Activated CD4-positive, CD25-positive, alpha-beta regulatory T cell treated with anti-CD3 and anti-CD28 coated beads, Interleukin-2, amount 50 U/mL, for 24 hours (primary cell): ENCODE results near the gene ARHGAP24.

Experiments used
- ATAC-seq, 2 donors: fragments of 150-1000 bp; cut with Tn5 transposase; one replicate each; pipeline ENCODE4 v1.10.0; 2021; ENCODE audit warnings: mild to moderate bottlenecking in 1 of 2, moderate library complexity in 1 of 2

ARHGAP24 gene

DNA sequence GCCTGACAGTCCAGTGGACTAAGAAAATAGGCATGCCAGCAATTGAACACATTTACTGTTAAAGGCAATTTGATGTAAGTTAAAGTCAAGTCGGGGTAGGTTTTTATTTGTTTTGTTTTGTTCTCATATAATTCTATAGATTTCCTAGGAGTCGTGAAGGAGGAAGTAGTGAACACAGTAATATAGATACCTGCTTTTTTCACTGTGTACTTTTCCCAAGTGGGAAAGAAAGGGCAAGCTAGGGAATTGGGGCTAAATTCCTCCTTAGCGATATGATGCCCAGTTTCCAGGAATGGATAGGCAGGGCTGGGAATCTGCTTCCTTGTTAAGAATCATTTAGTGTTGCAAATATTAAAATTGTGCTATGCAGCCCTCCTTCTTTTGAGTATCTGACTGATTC lies 271.0 kb downstream of the ARHGAP24 start:
- ATAC-seq: no peak

DNA sequence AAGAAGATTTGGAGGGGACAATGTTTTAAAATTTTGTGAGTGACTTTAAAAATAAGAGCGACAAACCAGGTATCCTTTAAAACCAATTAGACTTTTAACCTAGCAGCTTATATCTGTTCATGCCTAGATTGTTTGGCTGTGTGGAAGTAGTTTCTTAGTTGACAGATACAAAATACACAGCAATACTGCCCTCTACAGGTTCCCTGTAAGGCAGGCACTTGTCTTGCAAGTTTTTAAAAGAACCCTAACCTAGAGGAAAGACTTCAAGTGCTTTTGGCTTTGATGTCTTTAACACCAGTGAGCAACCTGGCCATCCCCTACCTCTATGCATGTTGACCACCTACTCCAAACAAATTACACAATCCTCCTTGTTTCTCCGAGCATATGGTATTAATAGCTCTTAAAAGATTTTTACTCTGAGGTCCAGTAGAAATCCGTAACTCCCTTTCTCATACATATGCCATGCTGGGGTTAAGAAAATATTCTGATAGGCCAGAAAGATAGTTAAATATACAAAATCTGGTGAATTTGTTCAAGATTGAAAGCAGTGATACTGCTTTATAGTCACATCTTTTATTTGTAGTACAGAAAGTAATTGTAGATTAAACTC lies 273.0 kb downstream of the ARHGAP24 start:
- ATAC-seq: no peak

DNA sequence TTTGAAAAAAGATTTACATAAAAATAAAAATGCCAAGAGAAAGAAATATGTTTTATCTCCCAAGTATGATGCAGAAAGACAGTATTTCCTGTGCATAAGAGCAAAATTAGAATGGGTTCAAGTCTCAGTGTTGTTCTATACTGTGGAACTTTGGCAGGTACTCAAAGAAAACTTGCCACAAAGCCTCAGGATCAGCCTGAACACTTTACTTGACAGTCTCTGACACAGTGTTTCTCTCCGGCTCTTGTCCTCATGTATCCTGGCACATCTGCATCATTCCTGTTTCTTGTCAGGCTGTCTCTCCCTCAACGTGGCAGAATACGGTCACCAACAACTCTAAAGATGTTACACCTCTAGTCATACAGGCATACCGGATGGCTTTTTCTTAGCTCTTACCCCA lies 273.7 kb downstream of the ARHGAP24 start:
- no peak for ATAC-seq

DNA sequence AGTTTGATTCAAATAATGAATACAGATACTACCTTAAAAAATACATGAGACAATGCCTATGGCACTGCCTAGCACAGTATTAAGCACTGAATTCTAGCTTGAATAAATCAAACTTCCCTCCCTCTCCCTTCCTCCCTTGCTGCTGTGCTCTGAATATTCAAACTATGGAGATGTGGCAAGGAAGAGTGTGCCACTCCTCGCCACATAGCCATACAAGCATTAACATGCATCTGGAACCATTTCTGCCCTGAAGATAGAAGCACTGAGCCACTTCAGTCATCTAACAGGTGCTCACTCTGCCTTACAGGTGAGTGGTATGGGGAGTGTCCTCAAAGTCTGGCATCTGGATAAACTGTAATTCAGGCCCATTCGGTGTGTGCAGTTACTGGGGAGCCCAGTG lies 276.9 kb downstream of the ARHGAP24 start:
- no peak for ATAC-seq

DNA sequence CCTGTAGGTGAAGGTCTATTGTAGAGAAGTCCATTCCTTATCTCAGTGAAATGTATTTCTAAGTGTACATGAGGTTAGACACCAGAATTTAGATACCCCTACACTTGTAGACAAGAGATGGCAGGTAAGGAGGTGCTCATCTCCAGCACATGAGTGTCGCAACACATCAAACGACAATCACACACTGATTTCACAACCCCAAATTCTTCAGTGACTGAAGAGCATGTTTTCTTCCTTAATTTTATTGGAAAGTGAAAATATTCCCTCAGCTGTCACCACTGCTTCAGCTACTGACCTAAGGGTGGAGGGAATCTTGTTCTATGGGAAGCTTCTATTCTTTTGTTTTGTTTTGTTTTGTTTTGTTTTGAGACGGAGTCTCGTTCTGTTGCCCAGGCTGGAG lies 280.3 kb downstream of the ARHGAP24 start:
- no peak for ATAC-seq

DNA sequence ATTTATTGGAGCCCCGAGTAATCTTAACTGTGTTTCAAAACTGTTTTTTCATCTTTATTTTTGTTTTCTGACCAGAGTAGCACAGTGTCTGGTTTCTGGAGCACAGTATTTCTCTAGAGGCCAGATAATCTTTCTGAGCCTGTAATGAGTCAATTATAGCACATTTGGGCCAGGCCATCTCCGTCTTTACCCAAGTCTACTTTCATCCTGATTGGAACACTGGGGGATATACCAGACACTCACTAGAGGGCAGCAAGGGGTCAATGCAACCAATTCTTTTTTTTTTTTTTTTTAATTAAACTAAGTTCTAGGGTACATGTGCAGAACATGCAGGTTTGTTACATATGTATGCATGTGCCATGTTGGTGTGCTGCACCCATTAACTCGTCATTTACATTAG lies 282.0 kb downstream of the ARHGAP24 start:
- ATAC-seq: no peak

DNA sequence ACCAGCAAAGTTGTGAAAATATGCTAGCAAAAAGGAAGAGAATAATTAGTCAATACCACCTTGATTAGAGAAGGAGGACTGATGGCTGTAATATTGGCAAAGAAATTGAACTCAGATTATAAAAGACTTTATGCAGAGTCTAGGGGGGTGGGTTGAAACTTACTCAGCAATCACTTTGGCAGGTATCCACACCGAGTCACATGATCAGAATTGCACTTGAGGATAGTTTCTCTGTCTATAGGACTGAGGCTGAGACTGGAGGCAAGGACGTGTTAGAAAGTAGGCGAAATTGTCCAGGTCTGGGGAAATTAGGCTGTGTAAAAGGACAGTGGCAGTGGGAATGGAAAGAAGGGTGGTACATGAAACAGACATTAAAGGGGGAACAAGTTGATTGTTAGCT lies 284.4 kb downstream of the ARHGAP24 start:
- no peak for ATAC-seq

DNA sequence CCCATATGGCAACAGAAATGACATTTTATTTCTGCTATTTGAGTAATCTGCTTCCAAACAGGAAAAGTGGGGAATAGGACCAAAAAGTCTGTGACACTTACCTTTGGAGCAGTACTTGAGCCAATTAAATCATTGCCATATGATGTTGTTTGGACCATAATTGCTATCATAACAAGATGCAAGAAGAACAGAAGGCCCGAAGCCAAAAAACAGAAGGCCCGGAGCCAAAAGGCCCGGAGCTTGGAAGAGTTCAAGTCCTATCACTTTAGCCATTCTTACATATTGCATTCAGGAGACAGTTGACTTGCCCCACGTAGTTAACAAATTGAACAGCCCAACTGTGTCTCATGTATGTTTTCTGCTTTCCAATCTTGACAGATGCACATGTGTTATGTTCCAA lies 285.6 kb downstream of the ARHGAP24 start:
- no peak for ATAC-seq

DNA sequence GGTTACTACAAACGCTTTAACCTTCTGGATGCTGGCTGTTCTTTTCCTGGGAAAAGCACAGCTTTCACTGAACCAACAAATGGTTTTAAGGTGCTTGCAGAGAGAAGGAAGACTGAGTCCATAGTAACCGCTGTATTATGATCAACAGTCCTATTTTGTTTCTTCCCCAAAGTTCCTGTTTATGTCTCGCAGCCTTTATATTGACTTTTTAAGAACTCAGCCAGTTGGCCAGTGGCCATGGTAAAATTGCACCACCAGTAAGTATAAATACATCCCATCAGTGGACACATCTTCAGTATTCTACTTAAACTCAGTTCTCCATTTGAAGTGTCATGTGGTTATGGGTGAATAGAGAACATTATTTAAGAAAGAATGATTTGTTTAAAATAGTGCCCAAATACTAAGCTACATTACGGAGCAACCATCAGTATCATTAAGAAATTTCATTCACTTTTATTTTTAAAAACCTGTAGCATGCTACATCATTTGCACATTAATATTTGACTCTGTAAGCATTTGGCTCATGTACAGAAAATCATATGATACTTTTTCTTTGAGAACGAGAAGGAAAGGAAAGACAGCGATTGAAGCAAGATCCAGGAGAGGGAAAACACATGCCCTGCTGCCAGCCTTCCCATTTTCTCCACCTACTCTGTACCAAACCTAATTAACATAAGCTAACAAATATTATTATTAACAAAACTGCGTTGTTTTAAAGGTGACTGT lies 287.0 kb downstream of the ARHGAP24 start:
- ATAC-seq: no peak

DNA sequence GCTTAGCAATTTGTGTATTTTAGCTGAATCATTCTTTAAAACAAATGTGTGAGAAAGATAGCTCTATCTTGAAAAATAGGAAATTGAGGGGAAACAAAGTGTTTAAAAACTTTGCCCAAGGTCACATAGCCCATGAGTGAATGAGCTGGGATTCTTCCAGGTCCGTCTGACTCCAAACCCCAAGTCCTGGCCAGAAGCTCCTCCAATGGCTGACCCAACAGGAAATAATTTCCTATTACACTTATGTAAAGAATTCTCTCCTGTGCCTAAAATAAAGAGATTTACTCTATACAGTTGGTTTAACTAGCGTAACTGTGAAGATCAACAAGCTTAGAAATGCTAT lies 287.6 kb downstream of the ARHGAP24 start:
- ATAC-seq: no peak

DNA sequence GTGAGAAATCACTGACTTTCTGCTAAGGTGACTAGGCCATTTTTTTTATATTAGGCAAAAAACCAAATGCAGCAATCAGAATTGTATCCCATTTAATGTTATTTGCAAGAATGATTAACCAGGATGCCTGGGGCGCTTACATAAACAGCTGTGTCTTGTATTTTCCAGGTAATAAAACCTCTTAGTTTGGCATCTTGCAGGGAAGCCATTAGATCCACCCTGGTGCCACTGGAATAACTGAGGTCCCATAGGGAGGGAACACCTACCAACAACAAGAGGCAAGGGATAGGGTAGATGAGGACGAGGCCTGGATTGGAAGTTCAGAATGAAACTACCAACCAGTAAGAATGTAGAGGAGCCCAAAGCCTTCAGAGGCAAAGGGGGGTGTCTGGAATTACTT lies 288.3 kb downstream of the ARHGAP24 start:
- ATAC-seq: no peak

DNA sequence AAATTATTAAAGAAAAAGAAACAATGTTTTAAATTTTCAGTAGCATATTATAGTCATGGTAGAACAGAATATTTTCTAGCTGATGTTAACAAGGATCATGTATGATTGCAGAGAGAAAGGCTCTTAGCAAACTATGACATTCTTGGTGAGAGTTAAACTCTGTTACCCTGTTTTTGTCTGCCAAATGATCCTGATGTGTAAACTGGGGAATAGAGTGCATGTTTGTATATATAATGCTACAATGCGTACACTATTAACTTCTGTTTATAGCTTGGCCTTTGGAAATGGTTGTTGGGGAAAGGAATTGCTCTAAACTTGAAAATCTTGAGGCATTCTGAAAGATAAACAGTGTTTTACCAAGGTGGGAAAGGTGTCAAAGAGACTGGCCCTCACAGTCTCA lies 292.7 kb downstream of the ARHGAP24 start:
- ATAC-seq: no peak

DNA sequence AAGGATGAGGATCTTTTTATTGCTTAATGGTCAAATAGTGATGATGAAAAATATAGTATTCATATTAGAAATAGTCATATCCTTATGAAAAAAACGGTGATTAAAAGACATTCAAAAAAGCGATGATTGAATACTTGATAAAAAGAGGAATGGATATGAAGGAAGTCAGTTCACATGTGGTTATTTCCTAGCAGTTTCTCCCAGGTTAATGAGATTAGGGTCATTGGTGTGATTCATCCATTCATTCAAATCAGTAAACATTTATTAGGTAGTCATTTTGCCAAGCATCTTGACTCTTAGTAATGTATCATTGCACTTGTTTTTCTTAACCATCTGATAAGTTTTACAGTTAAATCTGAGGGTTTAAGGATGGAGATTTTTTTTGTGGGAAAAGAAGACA lies 294.1 kb downstream of the ARHGAP24 start:
- no peak for ATAC-seq

DNA sequence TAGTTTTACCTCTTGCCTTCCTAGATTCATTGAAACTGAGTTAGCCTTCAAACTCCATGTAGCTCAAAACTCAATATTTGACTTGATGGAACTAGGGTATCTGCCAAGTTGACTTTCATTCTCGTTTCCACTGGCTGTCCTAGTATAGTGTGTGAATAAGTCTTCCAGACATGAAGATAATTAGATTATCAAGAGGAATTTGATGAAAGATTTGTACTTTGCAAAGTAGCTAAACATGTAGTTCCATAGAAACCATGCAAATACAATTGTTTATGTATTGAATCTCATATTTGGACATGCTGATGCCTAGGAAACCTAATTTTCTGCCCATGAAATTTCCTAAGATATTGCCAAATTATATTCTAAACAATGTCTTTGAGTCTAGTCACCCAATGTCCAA lies 297.5 kb downstream of the ARHGAP24 start:
- ATAC-seq: no peak

DNA sequence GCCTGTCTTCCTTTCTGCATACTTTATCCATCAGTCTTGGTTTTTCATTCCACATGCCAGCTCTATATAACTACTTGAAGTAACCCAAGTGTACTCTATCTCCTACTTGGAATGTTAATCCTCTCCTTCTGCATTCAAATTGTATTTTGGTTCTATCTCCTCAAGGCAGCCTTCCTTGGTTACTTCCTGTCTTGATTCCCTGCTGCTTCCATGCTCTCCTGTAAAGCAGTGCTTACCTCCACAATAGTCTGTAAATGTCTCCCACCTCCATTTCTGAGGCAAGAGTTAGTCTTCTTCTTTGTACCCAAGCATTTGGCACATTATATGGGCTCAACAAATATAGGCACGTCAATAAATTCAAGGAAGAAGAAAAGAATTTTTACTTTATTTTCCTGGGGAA lies 298.4 kb downstream of the ARHGAP24 start:
- ATAC-seq: no peak

DNA sequence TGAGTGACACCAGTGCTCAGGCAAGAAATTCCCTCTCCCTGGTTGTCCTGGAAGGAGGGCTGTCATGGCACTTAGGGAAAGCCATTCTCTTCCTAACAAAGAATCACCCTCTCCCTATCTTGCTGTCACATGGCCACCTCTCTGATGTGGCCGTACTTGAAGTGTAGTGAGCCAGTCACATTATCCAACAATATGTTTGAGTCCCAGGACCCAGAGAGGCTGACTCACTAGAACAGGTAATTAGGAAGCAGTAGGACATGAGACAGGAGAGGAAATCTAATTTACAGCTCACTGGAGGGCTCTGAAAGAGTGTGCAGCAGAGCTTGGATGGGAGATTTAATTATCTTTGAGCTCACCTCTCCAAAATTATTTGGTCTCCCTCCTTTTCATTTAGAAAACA lies 299.1 kb downstream of the ARHGAP24 start:
- ATAC-seq: no peak

DNA sequence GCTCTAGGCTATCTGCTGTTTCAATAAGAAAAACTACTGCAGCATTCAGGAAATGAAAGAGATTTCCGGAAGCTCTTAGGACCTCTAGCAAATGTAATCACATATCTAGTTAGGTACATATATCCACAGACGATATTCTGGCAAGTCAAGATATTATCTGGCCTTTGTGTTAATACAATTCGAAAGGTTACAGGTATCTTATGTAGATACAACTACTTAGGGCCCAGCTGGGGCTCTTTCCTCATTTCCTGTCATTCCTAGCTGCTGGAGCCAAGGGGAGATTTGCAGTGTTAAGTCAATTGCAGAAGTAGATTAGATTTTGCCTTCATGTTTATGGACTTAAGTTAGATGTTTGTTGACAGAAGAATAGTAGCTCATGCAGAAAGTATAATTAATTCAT lies 299.5 kb downstream of the ARHGAP24 start:
- no peak for ATAC-seq

DNA sequence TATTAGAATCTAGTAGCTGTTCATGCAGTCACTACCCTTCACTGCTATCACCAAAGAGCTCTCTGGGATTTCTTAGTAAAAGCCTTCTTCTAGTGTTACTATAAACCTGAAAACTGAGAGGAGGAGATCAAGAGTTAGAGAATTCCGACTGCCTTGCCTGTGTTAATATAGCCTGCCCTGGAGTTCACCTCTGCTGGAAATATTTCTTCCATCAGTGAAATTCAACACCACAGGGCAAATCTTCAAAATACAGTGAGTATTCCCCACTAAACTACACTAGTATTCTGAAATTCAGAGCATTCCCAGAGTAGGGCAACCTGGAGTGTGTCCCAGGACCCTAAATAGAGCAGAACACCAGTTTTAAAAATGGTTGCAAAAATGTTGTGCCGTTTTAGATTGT lies 301.1 kb downstream of the ARHGAP24 start:
- ATAC-seq: no peak

DNA sequence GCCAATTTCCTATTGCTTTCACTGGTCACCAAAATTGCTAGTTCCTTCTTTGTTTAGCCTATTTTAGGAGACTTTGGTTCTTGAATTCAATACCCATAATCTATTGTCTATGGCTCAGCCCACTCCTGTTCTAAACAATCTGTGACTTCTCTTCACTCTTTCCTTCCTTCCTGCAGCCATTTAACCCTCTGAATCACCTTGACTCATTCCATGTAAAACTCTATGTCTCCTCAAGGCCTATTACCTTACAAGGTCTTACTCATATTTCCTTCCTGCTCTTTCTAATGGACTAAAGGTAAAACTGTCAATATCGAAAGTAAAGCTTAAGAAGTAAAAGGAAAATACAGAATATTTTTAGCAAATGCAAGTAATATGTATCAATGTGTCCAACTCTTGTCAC lies 301.6 kb downstream of the ARHGAP24 start:
- no peak for ATAC-seq

DNA sequence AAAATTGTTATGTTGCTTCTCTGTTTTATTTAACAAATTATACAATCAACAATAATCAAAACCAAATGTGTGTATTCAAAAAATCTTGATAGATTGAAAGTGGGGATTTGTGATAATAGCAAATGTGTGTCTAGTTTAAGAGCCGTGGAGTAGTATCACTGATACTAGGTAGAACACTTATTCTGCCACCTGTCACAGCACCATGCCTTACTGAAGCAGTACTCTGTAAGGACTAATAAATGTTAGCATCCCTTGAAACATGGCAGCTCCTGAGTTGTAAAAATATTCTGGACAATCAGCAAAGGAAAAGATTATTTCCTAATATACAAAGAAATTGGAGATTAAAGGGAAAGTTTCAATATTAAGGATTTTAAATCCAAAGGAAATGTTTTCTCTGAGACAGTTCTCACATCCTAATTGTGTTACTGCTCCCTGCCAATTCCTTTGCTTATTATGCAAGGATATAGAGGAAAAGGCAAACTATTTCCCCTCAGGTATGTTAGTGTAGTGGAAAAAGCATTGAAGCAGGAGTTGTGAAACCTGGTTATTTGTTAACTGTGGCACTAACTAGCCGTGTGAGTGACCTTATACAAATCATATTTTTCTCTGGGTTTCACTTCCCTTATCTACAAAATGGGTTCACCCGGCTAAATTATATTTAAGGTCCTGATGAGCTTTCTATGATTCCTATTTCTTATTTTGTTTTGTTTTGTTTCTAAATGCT lies 303.1 kb downstream of the ARHGAP24 start:
- ATAC-seq: no peak

DNA sequence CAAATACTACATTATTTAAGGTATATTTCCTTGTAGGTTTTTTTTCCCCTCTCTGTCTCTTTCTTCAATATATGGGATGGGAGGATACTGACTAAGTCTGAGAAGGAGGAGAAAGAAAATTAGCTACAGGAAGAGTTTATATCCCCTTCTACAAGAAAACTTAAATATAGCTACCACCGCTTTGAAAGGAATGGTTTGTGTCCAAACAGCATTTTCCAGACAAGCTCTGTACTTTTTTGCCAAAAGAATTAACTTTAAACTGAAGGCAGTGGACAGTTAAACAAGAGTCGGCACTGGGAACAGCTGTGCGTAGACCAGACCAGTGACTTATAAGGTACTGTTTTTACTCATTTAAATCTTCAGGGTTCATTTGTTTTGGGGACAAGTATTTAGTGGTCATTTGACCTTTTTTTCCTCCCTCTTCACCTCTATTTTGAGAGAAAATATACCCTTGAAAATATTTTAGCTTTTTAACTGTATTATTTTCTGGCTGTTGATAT lies 303.7 kb downstream of the ARHGAP24 start:
- ATAC-seq: no peak

DNA sequence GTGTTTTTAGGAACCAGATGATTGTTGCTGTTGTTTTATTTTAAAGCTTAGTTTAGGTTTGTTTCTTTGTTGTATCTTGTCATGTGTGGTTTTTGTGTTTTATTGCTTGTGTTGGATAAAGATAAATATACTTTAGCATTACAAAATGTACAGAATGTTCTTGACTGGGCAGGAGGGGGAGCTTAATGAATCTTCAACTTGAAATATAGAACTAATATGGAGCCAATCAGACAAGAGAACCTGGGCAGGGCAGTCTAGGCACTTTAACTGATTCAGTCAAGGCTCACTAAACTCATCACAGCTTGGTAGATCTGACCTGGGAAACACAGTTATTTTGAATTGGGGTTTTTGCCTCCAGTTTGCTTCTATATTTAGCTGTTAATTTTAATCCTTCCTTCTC lies 304.2 kb downstream of the ARHGAP24 start:
- ATAC-seq: no peak

DNA sequence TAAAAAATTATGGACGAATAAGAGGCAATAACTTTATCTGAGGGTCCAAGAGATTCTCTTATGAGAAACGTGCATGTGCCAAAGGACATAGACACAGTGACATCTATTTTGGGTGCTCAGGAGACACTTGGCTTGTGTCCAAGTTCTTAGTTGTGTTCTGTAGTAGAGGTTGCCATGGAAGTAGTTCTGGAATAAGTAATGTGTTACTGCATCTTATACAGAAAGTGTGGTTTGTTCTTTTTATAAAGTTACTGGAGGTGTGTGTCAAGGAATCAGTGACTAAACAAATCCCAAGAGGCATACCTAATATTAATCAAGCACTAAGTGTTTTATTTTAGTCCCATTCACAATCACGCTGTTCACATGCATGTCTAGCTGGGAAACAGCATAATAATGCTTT lies 305.7 kb downstream of the ARHGAP24 start:
- no peak for ATAC-seq

DNA sequence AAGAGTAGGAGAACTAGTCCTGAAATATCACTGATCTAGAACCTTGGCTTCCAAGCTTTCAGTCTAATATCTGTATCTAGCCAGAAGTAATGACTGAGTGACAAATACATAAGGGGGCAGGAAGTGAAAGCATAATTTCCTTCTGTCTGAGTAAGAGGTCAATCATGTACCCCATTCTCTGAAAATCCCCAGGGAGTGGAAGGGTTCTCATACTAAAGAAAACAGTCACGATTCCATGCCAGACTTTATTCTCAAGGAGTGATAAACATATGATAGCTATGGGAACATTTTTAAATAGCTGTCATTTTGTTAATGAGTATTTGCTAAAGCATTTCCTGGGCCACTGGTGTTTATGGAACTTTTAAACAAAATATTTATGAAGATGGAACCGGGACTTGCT lies 308.5 kb downstream of the ARHGAP24 start:
- ATAC-seq: no peak
